ENCODE data around the gene POC5. TPM values are rescaled to one million over a fixed set of nuclear protein-coding genes. Genes with fewer than 3 reads are reported as not detected.

The POC5 gene
- total RNA-seq, 1 donor from 2014 or later = 9.0 TPM

GRCh38 chr5:75716715-75717081 is 539 bp downstream of the POC5 start:
- H3K36me3 ChIP-seq (ENCODE audit: insufficient read depth, low read length) = no peaks in the 10 kb centered on the region
- TF ChIP-seq EZH2 (IDR thresholded peaks at IDR 0.05; ENCODE audit: insufficient read depth, low read length) (no peak), CTCF (IDR thresholded peaks at IDR 0.05; ENCODE audit: insufficient read depth, low read depth, low read length) (no peak)
- peak overlapping the region; percentile 86 for H3K9ac ChIP-seq (ENCODE audit: low read length)
- H3K9me3 ChIP-seq (ENCODE audit: insufficient read depth, low read depth, low read length) = no peaks in the 10 kb centered on the region
- H3K27me3 ChIP-seq (ENCODE audit: insufficient read depth, low read length) = peaks cover 2% of the 10 kb centered on the region
- FAIRE-seq = no peak
- peak overlapping the region; percentile 95 for H2AFZ ChIP-seq (ENCODE audit: low read depth, low read length)
- peaks cover 5% of the 10 kb centered on the region for H3K4me1 Mint-ChIP-seq (ENCODE audit: low read depth, unreplicated experiment)
- DNase-seq (ENCODE audit: low read depth) = no peak
- peaks cover 35% of the 10 kb centered on the region for H3K79me2 ChIP-seq (ENCODE audit: insufficient read depth, low read length)
- peaks cover 2% of the 10 kb centered on the region for H3K9me3 Mint-ChIP-seq (ENCODE audit: unreplicated experiment)
- no peaks in the 10 kb centered on the region for H3K36me3 Mint-ChIP-seq (ENCODE audit: low read depth, unreplicated experiment)
- H3K4me3 Mint-ChIP-seq (ENCODE audit: unreplicated experiment) = peak overlapping the region; percentile 98
- H3K27ac Mint-ChIP-seq (ENCODE audit: unreplicated experiment) = peak overlapping the region; percentile 96
- H3K4me1 ChIP-seq (ENCODE audit: insufficient read depth, low read length) = peaks cover 8% of the 10 kb centered on the region
- H4K20me1 ChIP-seq (ENCODE audit: insufficient read depth, low read length) = no peaks in the 10 kb centered on the region
- H3K4me2 ChIP-seq (ENCODE audit: low read length) = peak overlapping the region; percentile 95
- H3K27me3 Mint-ChIP-seq (ENCODE audit: low read depth, unreplicated experiment) = peaks cover 1% of the 10 kb centered on the region
- H3K27ac ChIP-seq (ENCODE audit: low read depth, low read length) = peak overlapping the region; percentile 86
- H3K4me3 ChIP-seq (ENCODE audit: insufficient read depth, low read depth, low read length) = peak overlapping the region; percentile 94

GRCh38 chr5:75712091-75712490 is 5.1 kb downstream of the POC5 start:
- Mint-ChIP-seq H3K27ac (ENCODE audit: unreplicated experiment) (no peak overlapping the region), H3K9me3 (ENCODE audit: unreplicated experiment) (no peaks in the 10 kb centered on the region), H3K4me1 (ENCODE audit: low read depth, unreplicated experiment) (peaks cover 5% of the 10 kb centered on the region), H3K4me3 (ENCODE audit: unreplicated experiment) (no peak overlapping the region), H3K27me3 (ENCODE audit: low read depth, unreplicated experiment) (no peaks in the 10 kb centered on the region), H3K36me3 (ENCODE audit: low read depth, unreplicated experiment) (no peaks in the 10 kb centered on the region)
- Histone ChIP-seq H3K27me3 (ENCODE audit: insufficient read depth, low read length) (no peaks in the 10 kb centered on the region), H3K79me2 (ENCODE audit: insufficient read depth, low read length) (peaks cover 44% of the 10 kb centered on the region), H3K4me1 (ENCODE audit: insufficient read depth, low read length) (peaks cover 8% of the 10 kb centered on the region), H4K20me1 (ENCODE audit: insufficient read depth, low read length) (no peaks in the 10 kb centered on the region), H3K4me3 (ENCODE audit: insufficient read depth, low read depth, low read length) (no peak overlapping the region), H3K9ac (ENCODE audit: low read length) (no peak overlapping the region), H3K27ac (ENCODE audit: low read depth, low read length) (no peak overlapping the region), H3K9me3 (ENCODE audit: insufficient read depth, low read depth, low read length) (no peaks in the 10 kb centered on the region), H2AFZ (ENCODE audit: low read depth, low read length) (no peak overlapping the region), H3K4me2 (ENCODE audit: low read length) (no peak overlapping the region), H3K36me3 (ENCODE audit: insufficient read depth, low read length) (no peaks in the 10 kb centered on the region)
- TF ChIP-seq EZH2 (IDR thresholded peaks at IDR 0.05; ENCODE audit: insufficient read depth, low read length) (no peak), CTCF (IDR thresholded peaks at IDR 0.05; ENCODE audit: insufficient read depth, low read depth, low read length) (no peak)
- DNase-seq (ENCODE audit: low read depth) (no peak), FAIRE-seq (no peak)

- FAIRE-seq (no peak), DNase-seq (ENCODE audit: low read depth) (no peak)
- H3K9ac ChIP-seq (ENCODE audit: low read length) = no peak overlapping the region
- no peak overlapping the region for H3K27ac ChIP-seq (ENCODE audit: low read depth, low read length)
- no peak overlapping the region for H3K4me3 Mint-ChIP-seq (ENCODE audit: unreplicated experiment)
- TF ChIP-seq CTCF (IDR thresholded peaks at IDR 0.05; ENCODE audit: insufficient read depth, low read depth, low read length) (no peak), EZH2 (IDR thresholded peaks at IDR 0.05; ENCODE audit: insufficient read depth, low read length) (no peak)
- H3K4me2 ChIP-seq (ENCODE audit: low read length) = no peak overlapping the region
- no peaks in the 10 kb centered on the region for H3K9me3 Mint-ChIP-seq (ENCODE audit: unreplicated experiment)
- H3K4me1 Mint-ChIP-seq (ENCODE audit: low read depth, unreplicated experiment) = peaks cover 6% of the 10 kb centered on the region
- H3K36me3 Mint-ChIP-seq (ENCODE audit: low read depth, unreplicated experiment) = no peaks in the 10 kb centered on the region
- H3K4me3 ChIP-seq (ENCODE audit: insufficient read depth, low read depth, low read length) = no peak overlapping the region
- H3K36me3 ChIP-seq (ENCODE audit: insufficient read depth, low read length) = no peaks in the 10 kb centered on the region
- H3K27me3 ChIP-seq (ENCODE audit: insufficient read depth, low read length) = no peaks in the 10 kb centered on the region
- H3K79me2 ChIP-seq (ENCODE audit: insufficient read depth, low read length) = peaks cover 41% of the 10 kb centered on the region
- no peaks in the 10 kb centered on the region for H3K27me3 Mint-ChIP-seq (ENCODE audit: low read depth, unreplicated experiment)
- no peaks in the 10 kb centered on the region for H4K20me1 ChIP-seq (ENCODE audit: insufficient read depth, low read length)
- H3K27ac Mint-ChIP-seq (ENCODE audit: unreplicated experiment) = no peak overlapping the region
- H3K4me1 ChIP-seq (ENCODE audit: insufficient read depth, low read length) = peaks cover 4% of the 10 kb centered on the region
- H2AFZ ChIP-seq (ENCODE audit: low read depth, low read length) = no peak overlapping the region
- no peaks in the 10 kb centered on the region for H3K9me3 ChIP-seq (ENCODE audit: insufficient read depth, low read depth, low read length)
Observed at GRCh38 chr5:75711151-75711550, 6.1 kb downstream of the POC5 start.

All from astrocyte (in vitro differentiated cells and primary cell).